HG03175 (cell line): ENCODE results near the gene OSBPL1A.

Source experiments
- ATAC-seq: cut with Tn5 transposase; IDR thresholded peaks from one replicate; pipeline ENCODE4 v1.9.1; 2021; ENCODE audit warnings: mild to moderate bottlenecking, moderate library complexity; ENCODE audit not compliant: unreplicated experiment

The OSBPL1A gene

DNA sequence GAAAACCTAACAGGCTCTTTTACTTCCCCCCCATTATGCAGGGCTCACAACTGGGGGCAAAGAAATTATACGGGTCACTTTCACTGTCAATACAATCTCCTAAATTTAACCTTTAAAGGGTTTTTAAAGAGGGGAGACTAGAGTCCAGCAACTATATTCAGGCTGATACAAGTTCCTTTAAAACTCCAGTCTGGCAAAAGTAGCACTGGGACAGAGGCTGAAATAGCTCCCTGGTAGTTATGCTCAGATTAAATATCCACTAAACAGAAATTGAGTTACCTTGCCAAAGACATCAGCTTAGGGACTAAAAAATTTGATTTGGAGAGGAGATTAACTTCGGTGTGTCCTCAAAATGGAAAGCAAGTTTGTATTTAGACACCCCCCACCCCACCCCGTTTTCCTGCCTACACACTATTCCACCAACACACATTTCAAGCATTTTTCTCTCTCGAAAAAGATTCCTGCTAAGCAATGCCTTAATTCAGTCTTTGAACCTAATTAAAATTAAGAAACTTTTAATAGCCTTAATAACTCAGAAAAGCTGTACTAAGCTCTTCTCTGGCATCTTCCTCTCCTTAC is 127.2 kb downstream of the OSBPL1A start:
- no peak for ATAC-seq

DNA sequence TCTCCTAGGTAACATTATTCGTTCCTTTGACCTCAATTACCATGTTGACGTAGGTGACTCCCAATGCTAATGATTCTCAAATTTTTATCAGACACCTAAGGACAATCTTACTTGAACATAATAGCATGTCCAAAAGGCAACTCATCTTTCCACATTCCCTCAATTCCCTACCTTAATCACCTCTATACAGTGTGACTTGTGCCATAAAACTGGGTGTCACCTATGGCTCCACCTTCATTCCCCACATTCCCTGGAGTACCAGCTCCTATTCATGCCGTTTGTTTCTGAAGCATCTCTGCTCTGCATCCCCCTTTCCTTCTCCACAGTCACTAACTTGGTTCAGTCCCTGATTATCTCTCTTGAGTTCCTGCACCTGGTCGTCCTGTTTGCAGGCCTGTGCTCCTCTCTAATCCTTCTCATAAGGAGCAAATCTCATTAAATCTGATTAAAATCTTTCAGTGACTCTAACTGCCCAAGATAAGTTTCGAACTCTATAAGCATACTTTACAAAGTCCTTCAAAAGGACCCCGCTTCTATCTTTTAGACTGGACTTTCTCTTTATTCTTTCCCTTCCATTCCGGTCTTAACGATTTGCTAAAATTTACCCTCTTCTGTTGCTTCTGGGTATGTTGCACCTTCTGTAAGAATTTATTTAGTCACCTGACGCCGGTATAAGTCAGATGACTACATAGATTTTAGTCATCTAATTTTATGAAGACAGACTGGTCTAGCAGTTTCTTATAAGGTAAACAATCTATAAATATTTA is 128.7 kb downstream of the OSBPL1A start:
- no peak for ATAC-seq

DNA sequence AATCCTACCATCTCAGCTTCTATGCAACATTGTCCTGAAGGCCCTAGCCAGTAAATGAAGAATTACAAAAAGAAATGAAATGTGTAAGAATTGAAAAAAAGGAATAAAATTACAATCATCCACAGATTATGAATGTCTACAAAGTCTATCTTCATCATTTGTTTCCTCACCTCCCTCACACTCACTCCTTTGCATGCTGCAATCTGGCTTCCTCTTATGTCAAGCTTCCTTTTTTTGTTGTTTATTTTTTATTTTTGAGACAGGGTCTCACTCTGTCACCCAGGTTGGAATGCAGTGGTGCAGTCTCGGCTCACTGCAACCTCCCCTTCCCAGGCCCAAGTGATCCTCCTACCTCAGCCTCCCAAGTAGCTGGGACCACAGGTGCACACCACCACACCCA is 129.7 kb downstream of the OSBPL1A start:
- ATAC-seq = no peak

DNA sequence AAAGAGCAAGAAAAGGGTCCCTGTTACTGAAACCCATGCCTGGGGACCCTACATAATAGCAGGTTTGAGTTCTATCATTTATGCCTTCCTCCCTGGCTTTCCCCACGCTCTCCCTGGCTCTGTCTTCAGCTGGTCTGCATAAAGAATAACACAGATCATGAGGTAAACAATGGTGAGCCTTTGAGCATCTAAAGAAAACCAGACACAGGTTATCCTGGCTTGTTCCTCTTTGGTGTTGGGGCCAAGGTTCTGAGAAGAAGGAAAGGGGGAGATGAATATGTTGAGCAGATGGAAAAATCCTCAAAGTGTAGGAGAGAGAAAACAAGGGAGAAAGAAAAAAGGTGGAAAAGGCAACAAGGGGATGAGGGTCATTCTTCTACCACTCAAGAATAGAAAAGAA is 131.5 kb downstream of the OSBPL1A start:
- no peak for ATAC-seq

DNA sequence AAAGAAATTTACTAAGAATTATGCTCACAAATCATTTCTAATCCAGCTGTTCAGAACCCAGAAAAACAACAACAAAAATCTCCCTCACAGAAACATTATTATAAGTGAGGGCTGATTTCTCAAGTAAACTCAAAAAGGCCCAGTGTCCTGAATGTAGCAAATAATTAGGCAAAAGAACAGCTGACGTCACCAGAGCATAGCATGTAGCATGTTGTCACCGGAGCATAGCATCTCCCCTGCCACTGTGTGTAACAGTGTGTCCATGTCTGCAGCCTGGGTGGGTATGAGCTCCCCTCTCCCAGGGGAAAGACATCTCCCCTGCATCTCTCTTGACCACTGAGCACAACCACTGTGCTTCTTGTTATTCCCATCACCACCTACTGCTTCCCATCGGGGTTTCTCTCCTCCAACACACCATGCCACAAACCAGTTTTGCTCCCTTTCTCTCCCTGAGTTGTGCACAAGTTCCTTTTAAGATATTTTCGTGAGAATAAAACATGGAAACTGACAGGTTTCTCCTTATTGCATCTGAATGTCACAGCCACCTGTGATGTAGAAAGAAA is 132.0 kb downstream of the OSBPL1A start:
- no peak for ATAC-seq

DNA sequence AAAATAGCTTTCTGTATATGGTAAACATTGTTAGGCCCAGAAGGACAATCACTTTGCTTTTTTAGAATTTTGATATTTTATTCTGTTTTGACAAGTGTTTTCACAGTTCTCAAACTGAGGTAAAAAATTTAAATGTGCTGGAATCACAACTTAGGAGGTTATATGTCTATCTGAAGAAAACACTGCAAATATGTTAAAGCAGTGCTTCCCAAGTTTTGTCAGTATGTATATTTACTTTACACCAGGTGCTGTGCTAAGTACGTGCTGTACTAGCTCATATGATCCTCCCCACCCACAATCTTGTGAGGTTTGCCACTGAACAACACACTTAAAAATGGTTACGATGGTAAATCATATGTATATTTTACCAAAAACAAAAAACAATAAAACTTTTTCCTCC is 134.6 kb downstream of the OSBPL1A start:
- no peak for ATAC-seq

DNA sequence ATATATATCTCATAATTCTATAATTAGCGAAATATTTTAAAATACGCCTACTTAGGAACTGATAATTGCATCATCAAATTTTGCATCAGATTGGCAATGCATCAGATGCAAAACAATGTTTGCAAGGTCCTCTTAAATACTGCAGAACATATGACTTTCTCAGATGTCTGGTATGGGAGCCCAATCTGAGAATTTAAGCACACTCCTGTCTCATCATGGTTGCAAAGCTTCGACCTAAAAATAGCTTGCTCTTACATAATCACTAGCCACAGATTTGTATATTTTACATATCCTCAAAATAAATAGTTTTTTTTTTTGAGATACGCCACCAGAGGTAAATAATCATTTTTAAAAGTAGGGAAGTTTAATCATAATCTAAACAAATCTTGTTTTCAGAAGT is 135.5 kb downstream of the OSBPL1A start:
- ATAC-seq = no peak

DNA sequence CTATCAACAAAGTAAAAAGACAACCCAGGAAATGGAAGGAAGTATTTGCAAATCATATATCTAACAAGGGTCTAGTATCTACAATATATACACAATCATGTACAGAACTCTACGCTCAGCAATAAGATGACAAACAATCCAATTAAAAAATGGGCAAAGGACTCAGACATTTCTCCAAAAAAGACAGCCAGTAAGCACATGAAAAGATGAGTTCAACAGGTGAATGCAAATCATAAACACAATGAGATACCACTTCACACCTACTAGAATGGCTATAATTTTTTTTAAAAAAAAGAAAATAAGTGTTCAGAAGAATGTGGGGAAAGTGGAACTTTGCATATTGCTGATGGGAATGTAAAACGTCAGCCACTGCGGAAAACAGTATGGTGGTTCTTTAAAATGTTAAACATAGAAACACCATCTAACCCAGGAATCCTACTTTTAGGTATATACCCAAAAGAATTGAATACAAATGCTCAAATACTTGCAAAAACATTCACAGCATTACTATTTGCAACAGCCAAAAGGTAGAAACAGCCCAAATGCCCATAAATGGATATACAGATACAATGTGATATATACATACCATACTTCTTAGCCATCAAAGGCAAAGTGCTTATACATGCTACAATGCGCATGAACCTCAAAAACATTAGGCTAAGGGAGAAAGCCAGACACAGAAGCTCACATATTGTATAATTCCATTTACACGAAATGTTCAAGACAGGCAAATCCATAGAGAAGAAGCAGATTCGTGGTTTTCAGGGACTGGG is 137.6 kb downstream of the OSBPL1A start:
- no peak for ATAC-seq

DNA sequence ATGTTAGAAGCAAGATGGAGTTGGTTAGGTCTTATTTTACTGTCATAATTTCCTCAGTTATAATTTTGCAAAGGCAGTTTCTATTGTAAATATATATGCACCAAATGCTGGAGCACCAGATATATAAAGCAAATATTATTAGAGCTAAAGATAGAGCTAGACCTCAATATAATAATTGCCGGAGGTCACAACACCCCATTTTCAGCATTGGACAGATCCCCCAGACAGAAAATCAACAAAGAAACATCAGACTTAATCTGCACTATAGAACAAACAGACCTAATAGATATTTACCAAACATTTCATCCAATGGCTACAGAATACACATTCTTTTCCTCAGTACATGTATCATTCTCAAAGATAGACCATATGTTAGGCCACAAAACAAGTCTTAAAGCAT is 143.6 kb downstream of the OSBPL1A start:
- no peak for ATAC-seq

DNA sequence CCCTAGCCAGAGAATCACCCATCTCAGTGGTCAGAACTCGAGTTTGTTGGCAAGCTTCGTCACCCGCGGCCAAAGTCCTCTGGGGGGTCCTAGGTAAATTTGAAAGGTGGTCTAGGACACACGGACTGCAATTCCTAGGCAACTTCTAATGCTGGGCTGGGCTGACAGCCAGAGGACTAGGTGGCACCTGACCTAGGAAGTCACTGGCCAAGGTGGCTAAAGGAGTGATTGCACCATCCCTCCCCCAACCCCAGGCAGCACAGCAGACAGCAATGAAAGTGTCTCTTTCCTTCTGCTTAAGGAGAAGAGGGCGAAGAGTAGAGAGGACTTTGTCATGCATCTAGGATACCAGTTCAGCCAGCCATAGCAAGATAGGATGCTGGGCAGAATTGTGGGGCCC is 147.9 kb downstream of the OSBPL1A start:
- no peak for ATAC-seq

DNA sequence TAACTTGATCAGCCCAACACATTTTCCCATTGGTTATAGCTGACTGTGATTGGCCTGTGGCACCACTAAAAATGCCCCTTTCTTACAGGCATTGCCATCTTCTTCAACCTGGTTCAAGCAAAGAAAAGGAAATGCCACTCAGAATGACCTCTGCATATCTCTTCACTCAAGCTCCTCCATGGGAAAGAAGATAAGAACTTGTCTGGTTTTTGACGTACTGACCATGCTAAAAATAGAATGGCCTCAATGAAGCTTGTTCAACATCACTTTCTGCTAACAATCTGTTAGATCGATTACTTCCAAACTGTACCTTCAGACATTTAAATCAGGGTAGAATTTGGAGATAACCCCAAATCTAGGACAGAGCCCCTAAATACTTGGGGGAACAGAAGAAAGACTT is 149.3 kb downstream of the OSBPL1A start:
- no peak for ATAC-seq

DNA sequence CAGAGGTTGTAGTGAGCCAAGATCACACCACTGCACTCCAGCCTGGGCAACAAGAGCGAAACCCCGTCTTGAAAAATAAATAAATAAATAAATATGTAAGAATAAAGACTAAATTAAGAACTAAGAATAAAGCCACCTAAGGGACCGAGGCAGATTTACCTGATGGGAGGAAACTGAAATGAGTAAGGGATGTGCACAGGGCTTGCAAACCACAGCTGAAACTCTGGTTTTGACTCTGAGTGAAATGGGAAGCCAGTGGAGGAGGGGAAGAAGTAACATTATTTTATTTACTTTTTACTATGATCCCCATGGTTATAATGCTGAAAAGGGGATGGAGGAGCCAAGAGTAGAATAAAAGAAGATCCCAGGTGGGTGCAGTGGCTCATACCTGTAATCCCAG is 151.5 kb downstream of the OSBPL1A start:
- no peak for ATAC-seq

DNA sequence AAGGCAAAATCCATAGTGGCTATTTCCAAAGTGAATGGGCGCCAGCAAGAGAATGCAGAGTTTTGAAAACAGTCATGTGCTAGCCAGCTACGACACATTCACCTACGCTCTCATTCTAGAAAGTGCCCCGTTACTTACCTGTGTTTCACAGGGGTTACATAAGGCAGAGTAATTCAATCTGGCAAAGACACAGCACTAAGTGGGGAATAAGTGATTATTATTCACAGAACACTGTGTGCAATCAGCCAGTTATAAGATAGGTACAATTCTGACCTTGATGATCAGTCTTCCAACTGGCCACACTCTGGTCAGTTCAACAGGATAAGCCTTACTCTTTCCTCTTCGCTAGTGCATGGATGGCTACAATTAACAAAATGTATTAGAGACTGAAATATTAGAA is 152.9 kb downstream of the OSBPL1A start:
- ATAC-seq = no peak

DNA sequence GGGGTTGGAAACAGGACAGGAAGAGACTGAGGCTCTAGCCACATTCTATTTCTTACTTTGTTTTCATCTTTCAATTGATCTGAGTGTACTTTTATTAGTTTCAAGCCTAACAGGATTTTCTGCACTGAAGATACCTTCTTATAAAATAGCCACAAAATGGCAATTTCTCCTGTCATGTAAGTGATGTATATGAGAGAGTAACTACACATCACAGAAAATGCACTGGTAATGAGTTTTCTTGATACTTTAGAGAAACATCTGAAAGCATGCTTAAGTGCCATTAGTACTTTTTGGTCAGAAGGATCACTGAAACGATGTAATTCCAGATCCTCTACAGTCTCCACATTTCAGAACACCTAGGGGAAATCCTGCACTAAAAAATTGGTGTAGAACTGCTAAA is 153.9 kb downstream of the OSBPL1A start:
- no peak for ATAC-seq

DNA sequence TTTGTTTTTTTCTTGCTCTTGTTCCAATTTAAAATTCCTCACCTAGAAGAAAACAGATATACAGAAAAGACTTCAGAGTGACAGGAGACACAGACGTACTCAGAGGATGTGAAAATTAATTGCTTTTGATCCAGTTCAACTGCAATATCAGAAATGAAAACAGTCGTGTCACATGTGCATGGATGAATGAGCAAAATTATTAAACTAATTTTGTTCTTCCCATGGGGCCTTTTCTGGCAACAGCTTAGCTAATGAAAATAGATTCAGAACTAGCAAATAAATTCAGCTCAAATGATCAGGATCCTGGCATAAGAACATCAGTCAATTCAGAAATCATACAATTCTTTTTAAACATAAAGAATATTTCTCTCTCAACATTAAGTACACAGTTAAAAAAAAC is 158.3 kb downstream of the OSBPL1A start:
- ATAC-seq = no peak

DNA sequence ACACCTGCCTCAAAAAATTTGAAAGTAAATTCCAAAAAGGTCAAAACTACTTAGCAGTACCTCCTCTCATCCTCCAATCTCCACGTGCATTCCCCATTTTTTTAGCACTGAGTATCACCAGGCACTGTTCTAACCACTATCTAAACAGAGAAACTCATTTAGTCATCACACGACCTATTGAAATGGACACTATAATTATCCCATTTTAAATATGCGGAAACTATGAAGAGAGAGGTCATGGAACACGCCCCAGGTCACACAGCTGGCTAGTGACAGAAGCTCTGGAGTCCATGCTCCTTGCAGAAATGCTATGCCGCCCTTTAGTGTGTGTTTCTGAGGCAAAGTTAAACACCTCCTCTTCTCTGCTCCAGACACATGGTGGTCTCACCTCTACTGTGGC is 159.2 kb downstream of the OSBPL1A start:
- no peak for ATAC-seq

DNA sequence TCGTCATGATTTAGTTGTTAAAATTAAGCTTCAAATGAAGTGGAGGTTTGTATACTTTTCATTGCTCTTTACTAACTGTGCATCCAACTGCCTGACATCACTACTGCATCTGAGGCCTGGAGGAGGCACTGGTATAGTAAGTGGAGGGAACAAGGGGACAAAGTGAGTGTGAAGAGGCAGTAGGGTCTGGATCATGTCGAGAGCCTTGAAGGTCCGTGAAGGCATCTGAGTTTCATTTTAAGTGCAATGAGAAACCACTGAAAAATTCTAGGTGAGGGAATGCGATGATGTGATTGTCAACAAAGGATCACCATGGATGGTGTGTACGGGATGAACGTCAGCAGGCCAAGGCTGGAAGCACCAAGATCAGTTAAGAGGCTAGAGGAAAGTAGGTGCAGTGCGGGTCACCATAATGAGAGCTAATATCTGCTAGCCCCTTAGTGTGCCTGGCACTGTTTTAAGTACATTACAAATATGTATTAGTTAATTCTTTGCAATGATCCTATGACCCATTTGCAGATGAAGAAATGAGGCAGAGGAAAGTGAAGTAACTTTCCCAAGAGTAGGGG is 162.7 kb downstream of the OSBPL1A start:
- no peak for ATAC-seq

DNA sequence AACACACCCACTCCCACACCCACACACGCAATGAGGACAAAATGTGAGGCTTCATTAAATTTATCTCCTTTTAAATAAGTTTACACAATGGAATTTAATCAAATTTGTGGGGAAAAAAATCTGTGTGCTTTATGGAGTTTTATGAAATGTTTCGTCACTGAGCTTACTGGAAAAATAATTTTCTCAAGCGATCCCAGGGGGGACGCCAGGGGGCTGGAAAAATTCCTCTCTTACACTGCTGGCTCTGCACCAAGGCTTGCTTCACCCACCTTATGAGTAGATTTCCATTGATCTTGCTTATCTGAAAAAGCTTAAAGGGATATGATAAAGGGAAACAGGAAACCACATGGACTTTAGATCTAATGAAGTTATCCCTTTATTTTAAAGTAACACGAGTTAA is 163.3 kb downstream of the OSBPL1A start:
- ATAC-seq = no peak

DNA sequence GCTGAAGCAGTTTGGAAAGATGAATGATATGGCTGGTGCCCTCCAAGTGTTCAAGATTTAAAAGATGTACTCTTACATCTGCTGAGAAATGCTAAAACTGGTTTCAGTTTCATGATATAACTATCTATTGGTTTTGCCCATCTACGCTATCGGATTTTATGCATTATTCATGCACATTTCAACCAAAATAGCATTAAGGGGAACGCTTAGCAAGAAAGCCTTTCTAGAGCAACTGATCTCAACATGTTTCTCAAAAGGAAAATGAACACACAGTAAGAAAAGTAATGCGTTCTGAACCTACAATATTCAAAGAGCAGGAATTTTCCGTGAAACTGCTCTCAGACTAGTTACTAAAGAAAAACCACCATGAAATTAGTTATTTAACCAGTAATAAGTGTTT is 164.8 kb downstream of the OSBPL1A start:
- no peak for ATAC-seq

DNA sequence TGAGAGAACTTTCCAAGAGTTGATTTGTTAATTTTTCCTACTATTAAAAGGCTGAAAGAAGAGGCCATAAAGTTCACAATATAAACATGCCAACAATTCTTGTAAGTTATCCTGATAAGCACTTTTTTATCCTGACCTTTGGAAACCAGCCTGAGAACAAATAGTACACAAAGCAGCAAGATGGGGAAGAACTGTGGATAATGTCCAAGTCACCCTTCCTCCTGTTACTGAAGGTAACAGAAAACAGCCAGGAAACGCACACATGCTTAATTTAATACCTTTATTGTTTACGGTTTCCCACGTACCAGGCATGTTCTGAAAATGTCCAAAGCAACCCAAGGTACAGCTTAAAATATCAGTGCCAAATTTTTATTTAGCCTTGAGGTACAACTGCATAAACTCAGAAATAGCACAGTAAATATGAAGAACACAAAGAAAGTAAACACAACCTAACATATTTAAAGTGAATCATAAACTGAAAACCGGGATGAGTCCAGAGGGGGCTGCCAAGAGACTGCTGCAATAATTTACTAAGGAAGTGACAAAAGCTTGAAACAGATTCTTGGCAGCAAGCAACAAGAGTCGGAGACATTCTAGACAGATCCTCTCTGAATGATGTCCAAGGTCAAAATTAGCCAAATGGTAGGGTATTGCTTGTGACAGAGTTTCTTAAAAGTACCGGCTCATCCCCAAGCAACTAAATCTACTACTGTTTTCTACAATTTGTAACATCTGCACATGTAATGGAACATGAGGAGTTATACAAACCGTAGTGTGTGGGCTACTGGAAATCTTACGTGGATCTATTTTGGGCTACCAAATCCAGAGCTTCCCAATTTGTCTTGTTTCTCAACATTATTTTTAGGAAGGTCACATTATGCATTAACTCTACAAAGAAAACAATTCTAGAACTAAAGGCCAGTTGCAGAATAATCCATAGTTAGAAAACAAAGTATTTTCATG is 165.6 kb downstream of the OSBPL1A start:
- ATAC-seq = no peak
